SU-DHL-6 (cell line): ENCODE results near the gene ADCY7.

ENCODE experiments used
- CTCF ChIP-seq: fragments of 200-600 bp; sonication (generic); IDR thresholded peaks from one replicate; pipeline ENCODE4 v1.5.1; 2017; ENCODE audit warnings: antibody characterized with exemption, mild to moderate bottlenecking, low read length, moderate library complexity; ENCODE audit not compliant: insufficient read depth, poor library complexity, severe bottlenecking
- EZH2phosphoT487 ChIP-seq: fragments of 200-600 bp; sonication (generic), shearing (Covaris generic); conservative IDR thresholded peaks from 2 replicates; pipeline ENCODE4 v1.6.1; 2018; ENCODE audit warnings: mild to moderate bottlenecking, antibody characterized with exemption, low read length, moderate library complexity, mixed read lengths

DNA sequence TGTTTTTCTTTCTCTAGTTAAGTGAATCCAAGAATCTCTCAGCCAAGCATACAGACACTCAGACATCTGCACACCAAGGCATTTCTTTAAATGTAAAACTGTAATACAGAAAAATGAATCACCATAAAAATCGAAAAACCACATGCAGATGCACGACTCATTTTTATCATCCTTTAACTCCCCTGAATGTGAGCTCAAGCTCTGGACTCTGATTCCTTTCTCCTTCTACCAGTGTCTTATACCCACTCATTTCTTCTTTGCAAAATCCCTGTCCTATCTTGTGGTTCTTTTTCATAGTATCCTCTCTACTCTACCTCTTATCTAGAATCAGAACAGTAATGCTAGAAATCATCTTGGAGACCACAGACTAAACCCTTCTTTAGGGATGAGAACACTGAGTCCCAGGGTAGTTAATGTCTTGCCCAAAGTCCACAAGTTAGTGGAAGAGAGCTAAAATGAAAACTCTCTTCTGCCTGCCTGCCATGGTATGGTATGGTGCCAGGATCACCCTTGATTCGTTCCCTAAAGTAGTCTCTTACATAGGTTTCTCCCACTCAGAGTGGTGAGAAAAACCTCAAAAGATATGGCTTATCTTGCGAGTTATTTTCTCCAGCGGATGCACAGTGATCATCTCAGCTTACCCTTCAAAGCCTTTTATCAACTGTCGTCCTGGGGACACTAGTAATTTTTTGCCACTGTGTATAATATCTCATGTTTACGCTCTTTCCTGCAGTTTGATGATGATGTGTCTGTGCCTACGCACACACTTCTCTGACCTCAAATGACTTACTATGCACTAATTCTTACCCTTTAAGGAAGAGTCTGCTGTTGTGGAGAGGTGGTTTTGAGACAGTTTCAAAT, 72.2 kb downstream of the ADCY7 start:
- no peak for TF ChIP-seq CTCF
- no peak for TF ChIP-seq EZH2phosphoT487
